Peyer's patch (tissue), 4 donors: ENCODE data around the gene PPP1R11.

Experiments used
- CTCF ChIP-seq, 6 experiments: fragments of 450-650 bp in 4 of 6; fragments of 200-600 bp in 2 of 6; sonication (generic) in 1 of 6; IDR thresholded peaks; one replicate each; pipeline ENCODE4 v1.5.1; 2017 to 2019; ENCODE audit warnings: antibody characterized with exemption in 6 of 6, mild to moderate bottlenecking in 3 of 6, moderate library complexity in 1 of 6
- POLR2A ChIP-seq, 2 donors: fragments of 450-650 bp; IDR thresholded peaks; one replicate each; pipeline ENCODE4 v1.5.1; 2017; ENCODE audit warnings: antibody characterized with exemption in 2 of 2, mild to moderate bottlenecking in 2 of 2, moderate library complexity in 2 of 2

GRCh38 chr6:30075094-30075789 is 8.2 kb downstream of the PPP1R11 start, which contains the start of gene RNF39:
- TF ChIP-seq CTCF (IDR thresholded peaks at IDR 0.05) (no peak), POLR2A (IDR thresholded peaks at IDR 0.05) (no peak)
